Adrenal gland (tissue), 12 donors: ENCODE measurements around the gene ILK. TPM values are rescaled to one million over a fixed set of nuclear protein-coding genes. Genes with fewer than 3 reads are reported as not detected.

Source experiments
- DNase-seq, 7 donors: peaks; one replicate each; pipeline ENCODE4 v3.0.0-alpha.2; 2019 to 2020
- H3K27ac ChIP-seq, 5 donors: fragments of 200-600 bp; sonication (generic) in 4 of 5; 1 replicate in 3 of 5; 2 replicates in 2 of 5; pipeline versions ENCODE4 v1.5.1 to v1.8.0; 2016 to 2020; ENCODE audit warnings: mild to moderate bottlenecking in 1 of 5
- H3K27me3 ChIP-seq: fragments of 200-600 bp; 2 replicates; pipeline ENCODE4 v1.8.0; 2021
- H3K36me3 ChIP-seq, 2 donors: fragments of 200-600 bp; replicated peaks in 1 of 2; 1 replicate in 1 of 2; 2 replicates in 1 of 2; pipeline versions ENCODE4 v1.5.1 to v1.8.0; 2018 to 2022
- H3K4me1 ChIP-seq, 2 donors: fragments of 200-600 bp; replicated peaks in 1 of 2; 1 replicate in 1 of 2; 2 replicates in 1 of 2; pipeline versions ENCODE4 v1.5.1 to v1.8.0; 2018 to 2021
- H3K4me3 ChIP-seq, 4 donors: fragments of 200-600 bp; sonication (generic) in 3 of 4; one replicate each; pipeline ENCODE4 v1.5.1; 2016 to 2018
- H3K9me3 ChIP-seq, 3 donors: fragments of 200-600 bp; sonication (generic) in 1 of 3; replicated peaks in 1 of 3; 1 replicate in 2 of 3; 2 replicates in 1 of 3; pipeline versions ENCODE4 v1.5.1 to v1.8.0; 2016 to 2021
- POLR2A ChIP-seq, 2 donors: fragments of 450-650 bp; IDR thresholded peaks; one replicate each; pipeline ENCODE4 v1.6.1; 2017; ENCODE audit warnings: antibody characterized with exemption in 2 of 2, mild to moderate bottlenecking in 2 of 2, moderate library complexity in 1 of 2
- WGBS, 4 donors: extraction: QIAGEN DNeasy Blood & Tissue Kit in 2 of 4; methylation state at CpG; one replicate each; pipeline versions ENCODE4 v1.1.5 to v1.1.7; 2013 to 2017; 5-methylcytosine and 5-hydroxymethylcytosine counted together
- intact Hi-C, 2 donors: fragments of 100-400 bp; cut with DNase I; formaldehyde crosslinking; loops; one replicate each; pipeline versions ENCODE4 v1.14.1 to v1.15.0; 2022 to 2023
- polyA plus RNA-seq, 3 donors: library from polyadenylated mRNA; stranded (reverse); fragments of 200-250 nt in 2 of 3; fragments of 350-450 nt in 1 of 3; fragmentation: Illumina TruSeq in 1 of 3; extraction: RNeasy Lipid Tissue Mini Kit (QIAGEN cat#74804) in 1 of 3; gene quantifications; one replicate each; pipeline ENCODE4 v1.2.3, GENCODE V29; 2013 to 2014
- total RNA-seq, 9 donors: library from RNA; depleted of rRNA in 4 of 9; stranded (reverse); fragments of >200 nt in 4 of 9; fragments of 120-200 nt in 1 of 9; fragmentation: NEBNext Ultra II Directional in 1 of 9; extraction: Animal tissue kit (Norgen Biotek cat#: 25700) in 1 of 9; gene quantifications; one replicate each; pipeline versions ENCODE4 v1.1.0 to v1.2.4, GENCODE V29; 2013 to 2023
- TF ChIP-seq, protein P1 (sequence below), 6 experiments: fragments of 450-650 bp in 4 of 6; fragments of 200-600 bp in 2 of 6; sonication (generic) in 1 of 6; IDR thresholded peaks; 1 replicate in 5 of 6; 2 replicates in 1 of 6; pipeline versions ENCODE4 v1.5.1 to v1.8.0; 2016 to 2021; ENCODE audit warnings: antibody characterized with exemption in 6 of 6, mild to moderate bottlenecking in 2 of 6, moderate library complexity in 1 of 6
- donor health status: healthy with polysubstance abuse.
- donor health status: Bipolar disorder and iron deficiency.
- donor health status: DM: yes; HTN: yes; CAD: no.
- donor health status: DM: no; HTN: no; CAD: no.
- donor health status: DM: no; HTN: no; CAD: no.
- donor health status: DM: yes; HTN: yes; CAD: no.

The ILK gene
- total and polyA plus RNA-seq, 12 donors = 99.1 to 191 (median 153) TPM

DNA sequence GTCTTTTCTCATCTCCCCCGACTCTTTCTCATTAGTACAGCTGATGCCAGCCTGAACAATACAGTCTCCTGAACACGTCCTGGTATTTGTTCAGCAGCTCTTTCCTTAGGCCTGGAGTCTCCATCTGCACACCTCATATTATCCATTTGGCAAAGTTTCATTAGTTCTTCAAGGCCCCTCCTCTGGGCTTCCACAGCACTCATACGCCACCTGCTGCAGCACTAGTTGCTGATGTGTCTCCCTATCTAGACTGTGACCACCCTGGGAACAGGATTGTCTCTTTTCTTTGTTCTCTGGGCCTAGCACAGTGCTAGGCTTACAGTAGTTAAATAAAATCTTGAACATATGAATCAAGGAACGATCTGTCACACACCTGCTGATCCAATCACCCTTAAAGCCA, 34.9 kb downstream of the ILK start:
- TF ChIP-seq, protein P1, sequence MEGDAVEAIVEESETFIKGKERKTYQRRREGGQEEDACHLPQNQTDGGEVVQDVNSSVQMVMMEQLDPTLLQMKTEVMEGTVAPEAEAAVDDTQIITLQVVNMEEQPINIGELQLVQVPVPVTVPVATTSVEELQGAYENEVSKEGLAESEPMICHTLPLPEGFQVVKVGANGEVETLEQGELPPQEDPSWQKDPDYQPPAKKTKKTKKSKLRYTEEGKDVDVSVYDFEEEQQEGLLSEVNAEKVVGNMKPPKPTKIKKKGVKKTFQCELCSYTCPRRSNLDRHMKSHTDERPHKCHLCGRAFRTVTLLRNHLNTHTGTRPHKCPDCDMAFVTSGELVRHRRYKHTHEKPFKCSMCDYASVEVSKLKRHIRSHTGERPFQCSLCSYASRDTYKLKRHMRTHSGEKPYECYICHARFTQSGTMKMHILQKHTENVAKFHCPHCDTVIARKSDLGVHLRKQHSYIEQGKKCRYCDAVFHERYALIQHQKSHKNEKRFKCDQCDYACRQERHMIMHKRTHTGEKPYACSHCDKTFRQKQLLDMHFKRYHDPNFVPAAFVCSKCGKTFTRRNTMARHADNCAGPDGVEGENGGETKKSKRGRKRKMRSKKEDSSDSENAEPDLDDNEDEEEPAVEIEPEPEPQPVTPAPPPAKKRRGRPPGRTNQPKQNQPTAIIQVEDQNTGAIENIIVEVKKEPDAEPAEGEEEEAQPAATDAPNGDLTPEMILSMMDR (IDR thresholded peaks at IDR 0.05) = no peak
- no peak for TF ChIP-seq POLR2A (IDR thresholded peaks at IDR 0.05)
- peak in 1 of 7 donors; percentile 47 for DNase-seq

DNA sequence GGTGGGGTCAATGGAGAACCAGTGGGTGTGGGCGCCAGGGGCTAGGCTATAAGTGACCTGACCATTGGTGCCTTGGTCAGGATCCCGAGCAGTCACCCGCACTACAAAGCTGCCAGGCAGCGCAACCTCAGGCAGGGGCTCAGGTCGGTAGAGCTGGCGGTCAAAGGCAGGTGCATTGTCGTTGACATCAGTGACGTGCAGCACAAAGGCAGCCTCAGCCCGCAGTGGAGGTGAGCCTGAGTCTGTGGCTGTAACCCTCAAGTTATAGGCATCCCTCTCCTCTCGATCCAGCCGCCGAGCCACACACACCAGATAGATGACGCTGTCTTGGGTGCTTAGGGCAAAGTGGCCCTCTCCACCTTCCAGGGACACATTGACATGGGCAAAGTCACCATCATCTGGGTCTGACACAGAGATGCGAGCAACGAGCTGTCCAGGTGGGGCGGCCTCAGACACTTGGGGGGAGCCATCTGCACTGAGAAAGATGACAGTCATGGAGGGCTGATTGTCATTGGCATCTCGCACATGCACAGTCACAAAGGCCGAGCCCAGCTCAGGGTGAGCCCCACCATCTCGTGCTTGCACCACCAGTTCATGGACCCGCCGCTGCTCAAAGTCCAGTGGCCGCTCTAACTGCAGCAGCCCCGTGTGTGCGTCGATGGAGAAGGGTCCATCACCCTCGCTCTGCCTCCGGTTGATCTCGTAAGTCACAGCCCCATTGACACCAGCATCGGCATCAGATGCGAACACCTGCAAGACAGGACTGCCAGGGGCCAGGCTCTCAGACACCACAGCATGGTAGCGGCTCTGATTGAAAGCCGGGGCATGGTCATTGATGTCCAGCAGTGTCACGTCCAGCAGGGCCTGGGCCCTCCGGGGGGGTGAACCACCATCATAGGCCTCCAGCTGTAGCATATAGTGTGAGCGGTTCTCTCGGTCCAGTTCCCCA, 36.7 kb downstream of the ILK start:
- Histone ChIP-seq H3K4me1 (peaks cover 7 to 24% of the 10 kb centered on the region in 2 donors), H3K27me3 (no peaks in the 10 kb centered on the region), H3K9me3 (no peaks in the 10 kb centered on the region), H3K36me3 (no peaks in the 10 kb centered on the region), H3K27ac (no peak overlapping the region), H3K4me3 (no peak overlapping the region)
- DNase-seq = no peak
- 93 to 97% (median 95%) methylated on average over 18 to 36 of the region's 36 CpGs for WGBS, 4 donors
- intact Hi-C loops = no loop called here
- TF ChIP-seq, protein P1 (IDR thresholded peaks at IDR 0.05) = no peak
- TF ChIP-seq POLR2A (IDR thresholded peaks at IDR 0.05) = no peak

More for the DNA sequence above, 34.9 kb downstream of the ILK start:
- H3K36me3 ChIP-seq = no peaks in the 10 kb centered on the region
- no peak overlapping the region for H3K27ac ChIP-seq
- no peaks in the 10 kb centered on the region for H3K27me3 ChIP-seq
- H3K9me3 ChIP-seq = no peaks in the 10 kb centered on the region
- intact Hi-C loops = no loop called here
- 72 to 77% (median 76%) methylated on average over 4 of the region's 4 CpGs for WGBS, 4 donors
- peaks cover 7 to 32% of the 10 kb centered on the region in 2 donors for H3K4me1 ChIP-seq
- no peak overlapping the region for H3K4me3 ChIP-seq

DNA sequence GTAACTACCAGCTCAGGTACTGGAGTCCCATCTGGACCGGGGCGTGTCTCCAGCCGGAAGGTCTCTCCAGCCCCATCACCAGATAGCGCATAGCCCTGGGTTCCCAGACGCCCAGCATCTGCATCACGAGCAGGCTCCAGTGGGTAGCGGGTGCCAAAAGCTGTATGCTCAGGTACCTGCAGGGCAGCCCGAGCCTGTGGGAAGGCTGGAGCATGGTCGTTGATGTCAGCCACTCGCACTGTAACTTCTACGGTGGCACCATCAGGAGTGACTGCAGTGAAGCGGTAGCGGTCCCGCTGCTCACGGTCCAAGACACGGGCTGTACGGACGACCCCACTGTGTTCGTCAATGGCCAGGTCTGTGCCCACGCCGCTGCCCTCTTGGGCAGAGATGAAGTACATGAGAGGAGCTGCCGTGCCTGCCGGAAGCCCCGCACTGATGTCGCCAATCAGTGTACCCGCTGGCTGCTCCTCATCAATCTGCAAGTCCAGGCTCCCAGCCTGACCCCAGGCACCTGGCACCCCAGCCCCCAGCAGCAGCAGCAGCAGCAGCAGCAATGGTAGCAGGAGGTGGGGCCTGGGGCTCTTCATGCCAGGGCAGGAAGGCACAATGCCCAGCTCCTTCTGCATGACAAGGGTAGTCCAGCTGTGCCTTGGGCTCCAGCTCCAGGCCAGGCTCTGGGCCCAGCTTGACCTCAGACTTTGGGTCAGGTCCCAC, 37.6 kb downstream of the ILK start:
- H3K4me1 ChIP-seq = peaks cover 3 to 27% of the 10 kb centered on the region in 2 donors
- intact Hi-C loops = no loop called here
- DNase-seq = no peak

DNA sequence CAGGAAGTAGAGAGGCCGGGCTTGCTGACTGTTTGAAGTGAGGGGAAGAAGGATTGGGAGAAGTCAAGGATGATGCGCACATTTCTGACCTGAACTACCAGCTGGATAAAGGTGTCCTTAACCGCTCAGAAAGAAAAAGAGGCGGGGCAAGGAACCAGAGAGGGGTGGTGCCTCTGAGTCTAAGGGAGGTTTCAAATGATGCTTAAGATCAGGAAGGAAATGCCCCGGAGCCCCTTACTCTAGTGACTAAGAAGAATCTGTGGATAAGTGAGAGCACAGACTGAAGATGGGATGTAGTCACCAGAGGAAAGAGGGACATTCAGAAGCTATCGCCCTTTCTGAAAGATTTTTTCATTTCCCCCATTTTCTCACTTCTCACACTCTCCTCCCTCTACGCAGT, 39.4 kb downstream of the ILK start:
- Histone ChIP-seq H3K36me3 (no peaks in the 10 kb centered on the region), H3K9me3 (no peaks in the 10 kb centered on the region), H3K4me3 (no peak overlapping the region), H3K27ac (no peak overlapping the region), H3K4me1 (peaks cover 0 to 32% of the 10 kb centered on the region in 2 donors), H3K27me3 (no peaks in the 10 kb centered on the region)
- intact Hi-C loops = no loop called here
- DNase-seq = no peak
- WGBS, 4 donors = 82 to 87% (median 86%) methylated on average over 7 of the region's 7 CpGs
- TF ChIP-seq, protein P1 (IDR thresholded peaks at IDR 0.05) = no peak
- no peak for TF ChIP-seq POLR2A (IDR thresholded peaks at IDR 0.05)

More for the DNA sequence above, 37.6 kb downstream of the ILK start:
- Histone ChIP-seq H3K4me3 (no peak overlapping the region), H3K27ac (no peak overlapping the region), H3K27me3 (no peaks in the 10 kb centered on the region), H3K9me3 (no peaks in the 10 kb centered on the region), H3K36me3 (no peaks in the 10 kb centered on the region)
- 93 to 95% (median 94%) methylated on average over 8 to 26 of the region's 26 CpGs for WGBS, 4 donors
- TF ChIP-seq, protein P1 (IDR thresholded peaks at IDR 0.05) = no peak
- no peak for TF ChIP-seq POLR2A (IDR thresholded peaks at IDR 0.05)
